Measurements from ENCODE around the gene NFU1. TPM values are rescaled to one million over a fixed set of nuclear protein-coding genes. Genes with fewer than 3 reads are reported as not detected.
A peak's percentile ranks its signal among the peaks of the same experiment; 100 is the strongest.

The NFU1 gene
- total RNA-seq, 4 donors from 2014 or later: 45.4 to 74.8 (median 48.8) TPM

GRCh38 chr2:69390001-69390400 is 47.2 kb downstream of the NFU1 start:
- DNase-seq (ENCODE audit: extremely low spot score): no peak
- H3K27ac ChIP-seq (replicated peaks in 1 of 4): no peak overlapping the region
- H3K27me3 ChIP-seq: no peaks in the 10 kb centered on the region
- no peak overlapping the region for H3K4me3 ChIP-seq
- H3K4me1 ChIP-seq: peaks cover 12 to 26% (median 22%) of the 10 kb centered on the region in 4 donors
- H3K36me3 ChIP-seq: peaks cover 5 to 22% (median 14%) of the 10 kb centered on the region in 4 donors
- 84% methylated on average over 3 of the region's 3 CpGs for WGBS
- intact Hi-C loops (cut with DNase I): no loop called here
- TF ChIP-seq POLR2A (IDR thresholded peaks at IDR 0.05; ENCODE audit: low read depth) (no peak), EP300 (IDR thresholded peaks at IDR 0.05) (no peak), CTCF (IDR thresholded peaks at IDR 0.05) (no peak), POLR2AphosphoS5 (IDR thresholded peaks at IDR 0.05) (no peak)
- no peaks in the 10 kb centered on the region for H3K9me3 ChIP-seq

GRCh38 chr2:69389271-69389670 is 48.0 kb downstream of the NFU1 start:
- WGBS: 92% methylated on average over 3 of the region's 3 CpGs
- Histone ChIP-seq H3K9me3 (no peaks in the 10 kb centered on the region), H3K27ac (replicated peaks in 1 of 4) (no peak overlapping the region), H3K4me1 (peaks cover 12 to 31% (median 29%) of the 10 kb centered on the region in 4 donors), H3K4me3 (no peak overlapping the region), H3K27me3 (no peaks in the 10 kb centered on the region), H3K36me3 (peaks cover 3 to 15% (median 8%) of the 10 kb centered on the region in 4 donors)
- no peak for DNase-seq (ENCODE audit: extremely low spot score)
- TF ChIP-seq EP300 (IDR thresholded peaks at IDR 0.05): no peak
- intact Hi-C loops (cut with DNase I): loop anchor here (10.0 kb wide), 2 partner anchors 256 to 326 kb away; partner anchors contain the start of gene AAK1

GRCh38 chr2:69387770-69388481 is 49.3 kb downstream of the NFU1 start:
- TF ChIP-seq EP300 (IDR thresholded peaks at IDR 0.05) (no peak), POLR2A (IDR thresholded peaks at IDR 0.05; ENCODE audit: low read depth) (no peak), CTCF (IDR thresholded peaks at IDR 0.05) (no peak), POLR2AphosphoS5 (IDR thresholded peaks at IDR 0.05) (no peak)
- WGBS: 80% methylated on average over 14 of the region's 14 CpGs

GRCh38 chr2:69386789-69387734 is 50.2 kb downstream of the NFU1 start, which contains the start of gene GFPT1:
Gene GFPT1, minus strand, starts transcription at chr2:69387227. Its CDS starts 156 bp downstream, at chr2:69387071.
- DNase-seq (ENCODE audit: extremely low spot score): peak; percentile 97
- WGBS: under 1% methylated on average over 32 of the region's 97 CpGs
- peak within 1 kb of the TSS; percentile 85 to 91 (median 86) for H3K27ac ChIP-seq (replicated peaks in 1 of 4)
- no peaks in the 10 kb centered on the region for H3K36me3 ChIP-seq
- TF ChIP-seq POLR2AphosphoS5 (IDR thresholded peaks at IDR 0.05): peak; percentile 84 to 89
- TF ChIP-seq POLR2A (IDR thresholded peaks at IDR 0.05; ENCODE audit: low read depth): peak; percentile 32
- TF ChIP-seq EP300 (IDR thresholded peaks at IDR 0.05): no peak
- TF ChIP-seq CTCF (IDR thresholded peaks at IDR 0.05): peak in 1 of 3 experiments; percentile 5
- peak within 1 kb of the TSS; percentile 83 to 97 (median 92) for H3K4me3 ChIP-seq
- intact Hi-C loops (cut with DNase I): loop anchor here (10.0 kb wide), 2 partner anchors 258 to 328 kb away; partner anchors contain the start of gene AAK1
- no peaks in the 10 kb centered on the region for H3K27me3 ChIP-seq
- peaks cover 15 to 45% (median 42%) of the 10 kb centered on the region in 4 donors for H3K4me1 ChIP-seq
- H3K9me3 ChIP-seq: no peaks in the 10 kb centered on the region

More at GRCh38 chr2:69387770-69388481, 49.3 kb downstream of the NFU1 start:
- Histone ChIP-seq H3K27me3 (no peaks in the 10 kb centered on the region), H3K27ac (replicated peaks in 1 of 4) (peak overlapping the region; percentile 85 to 91 (median 86)), H3K9me3 (no peaks in the 10 kb centered on the region), H3K4me1 (peaks cover 14 to 41% (median 36%) of the 10 kb centered on the region in 4 donors), H3K36me3 (peaks cover 0 to 1% (median 0%) of the 10 kb centered on the region in 4 donors), H3K4me3 (peak overlapping the region; percentile 83 to 97 (median 92))
- DNase-seq (ENCODE audit: extremely low spot score): no peak
- intact Hi-C loops (cut with DNase I): loop anchor here (10.0 kb wide), 2 partner anchors 257 to 327 kb away; partner anchors contain the start of gene AAK1
